Astrocyte (in vitro differentiated cells and primary cell): ENCODE measurements around the gene PRKCA. TPM values are rescaled to one million over a fixed set of nuclear protein-coding genes. Genes with fewer than 3 reads are reported as not detected.

Experiments
- DNase-seq: peaks from one replicate; pipeline ENCODE4 v3.0.0-alpha.2; 2010; ENCODE audit warnings: low read depth
- FAIRE-seq: peaks from 2 replicates; lab custom pipeline; 2011; peaks lifted over from hg19 to GRCh38; lab: Jason Lieb, UNC
- H2AFZ ChIP-seq: 2 replicates; pipeline ENCODE4 v1.6.0; 2012; ENCODE audit warnings: low read depth, low read length, inconsistent platforms
- H3K27ac ChIP-seq: 2 replicates; pipeline ENCODE4 v1.5.1; 2011; ENCODE audit warnings: low read depth, low read length, inconsistent platforms
- H3K27me3 ChIP-seq: 2 replicates; pipeline ENCODE4 v1.6.0; 2011; ENCODE audit warnings: low read length, inconsistent platforms; ENCODE audit not compliant: insufficient read depth
- H3K36me3 ChIP-seq: 2 replicates; pipeline ENCODE4 v1.5.1; 2011; ENCODE audit warnings: low read length, inconsistent platforms; ENCODE audit not compliant: insufficient read depth
- H3K4me1 ChIP-seq: 2 replicates; pipeline ENCODE4 v1.5.1; 2011; ENCODE audit warnings: low read length, inconsistent platforms; ENCODE audit not compliant: insufficient read depth
- H3K4me2 ChIP-seq: 2 replicates; pipeline ENCODE4 v1.6.0; 2012; ENCODE audit warnings: low read length, inconsistent platforms
- H3K4me3 ChIP-seq: 2 replicates; pipeline ENCODE4 v1.5.1; 2011; ENCODE audit warnings: low read depth, mild to moderate bottlenecking, low read length, inconsistent platforms; ENCODE audit not compliant: insufficient read depth
- H3K79me2 ChIP-seq: 2 replicates; pipeline ENCODE4 v1.6.0; 2012; ENCODE audit warnings: mild to moderate bottlenecking, low read length, inconsistent platforms; ENCODE audit not compliant: insufficient read depth
- H3K9ac ChIP-seq: 2 replicates; pipeline ENCODE4 v1.6.0; 2012; ENCODE audit warnings: mild to moderate bottlenecking, low read length, inconsistent platforms
- H3K9me3 ChIP-seq: 2 replicates; pipeline ENCODE4 v1.5.1; 2012; ENCODE audit warnings: low read depth, mild to moderate bottlenecking, low read length, inconsistent platforms; ENCODE audit not compliant: insufficient read depth
- H4K20me1 ChIP-seq: 2 replicates; pipeline ENCODE4 v1.6.0; 2012; ENCODE audit warnings: low read length, inconsistent platforms; ENCODE audit not compliant: insufficient read depth
- H3K27ac Mint-ChIP-seq: one replicate; pipeline ENCODE4 v1.8.0; 2021; ENCODE audit warnings: mild to moderate bottlenecking, mixed read lengths; ENCODE audit not compliant: unreplicated experiment
- H3K27me3 Mint-ChIP-seq: one replicate; pipeline ENCODE4 v1.8.0; 2021; ENCODE audit warnings: low read depth, mixed read lengths; ENCODE audit not compliant: unreplicated experiment
- H3K36me3 Mint-ChIP-seq: one replicate; pipeline ENCODE4 v1.8.0; 2021; ENCODE audit warnings: low read depth, mixed read lengths; ENCODE audit not compliant: unreplicated experiment
- H3K4me1 Mint-ChIP-seq: one replicate; pipeline ENCODE4 v1.8.0; 2021; ENCODE audit warnings: low read depth, mixed read lengths; ENCODE audit not compliant: unreplicated experiment
- H3K4me3 Mint-ChIP-seq: one replicate; pipeline ENCODE4 v1.8.0; 2021; ENCODE audit warnings: mild to moderate bottlenecking, moderate library complexity, mixed read lengths; ENCODE audit not compliant: unreplicated experiment
- H3K9me3 Mint-ChIP-seq: one replicate; pipeline ENCODE4 v1.8.0; 2021; ENCODE audit warnings: mild to moderate bottlenecking, mixed read lengths; ENCODE audit not compliant: unreplicated experiment
- EZH2 ChIP-seq: IDR thresholded peaks from 2 replicates; pipeline ENCODE4 v1.6.1; 2012; ENCODE audit warnings: mild to moderate bottlenecking, low read length, inconsistent platforms; ENCODE audit not compliant: insufficient read depth
- total RNA-seq: library from RNA; stranded (reverse); gene quantifications from 2 replicates; pipeline ENCODE4 v1.2.1, GENCODE V29; 2021
- TF ChIP-seq, protein P1 (sequence below): IDR thresholded peaks from 2 replicates; pipeline ENCODE4 v1.5.1; 2011; ENCODE audit warnings: low read depth, mild to moderate bottlenecking, inconsistent platforms, low read length, moderate library complexity; ENCODE audit not compliant: insufficient read depth

The PRKCA gene
- total RNA-seq, 1 donor from 2014 or later = 49.9 TPM

DNA sequence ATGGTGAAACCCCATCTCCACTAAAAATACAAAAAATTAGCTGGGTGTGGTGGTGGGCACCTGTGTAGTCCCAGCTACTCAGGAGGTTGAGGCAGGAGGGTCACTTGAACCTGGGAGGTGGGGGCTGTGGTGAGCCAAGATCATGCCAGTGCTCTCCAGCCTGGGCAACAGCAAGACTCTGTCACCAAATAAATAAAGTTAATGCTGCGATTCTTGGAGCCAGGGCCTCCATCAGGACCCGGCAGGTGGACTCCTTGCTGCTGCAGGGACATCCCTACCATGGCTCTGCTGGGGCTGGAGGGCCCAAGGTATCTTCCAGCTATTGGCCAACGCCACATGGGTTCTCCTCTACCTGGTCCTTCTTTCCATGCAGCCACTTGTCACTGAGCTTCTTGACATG, 450.0 kb downstream of the PRKCA start:
- H3K4me1 ChIP-seq = peaks cover 11% of the 10 kb centered on the region
- no peaks in the 10 kb centered on the region for H3K9me3 ChIP-seq
- no peak overlapping the region for H3K4me2 ChIP-seq
- Mint-ChIP-seq H3K4me3 (no peak overlapping the region), H3K9me3 (peaks cover 2% of the 10 kb centered on the region), H3K4me1 (no peaks in the 10 kb centered on the region), H3K27ac (no peak overlapping the region), H3K36me3 (peaks cover 20% of the 10 kb centered on the region), H3K27me3 (no peaks in the 10 kb centered on the region)
- H3K79me2 ChIP-seq = no peaks in the 10 kb centered on the region
- peaks cover 3% of the 10 kb centered on the region for H4K20me1 ChIP-seq
- H3K36me3 ChIP-seq = peaks cover 7% of the 10 kb centered on the region
- H3K27me3 ChIP-seq = no peaks in the 10 kb centered on the region
- H3K9ac ChIP-seq = no peak overlapping the region
- FAIRE-seq = no peak
- no peak for DNase-seq
- no peak overlapping the region for H3K27ac ChIP-seq
- TF ChIP-seq, protein P1, sequence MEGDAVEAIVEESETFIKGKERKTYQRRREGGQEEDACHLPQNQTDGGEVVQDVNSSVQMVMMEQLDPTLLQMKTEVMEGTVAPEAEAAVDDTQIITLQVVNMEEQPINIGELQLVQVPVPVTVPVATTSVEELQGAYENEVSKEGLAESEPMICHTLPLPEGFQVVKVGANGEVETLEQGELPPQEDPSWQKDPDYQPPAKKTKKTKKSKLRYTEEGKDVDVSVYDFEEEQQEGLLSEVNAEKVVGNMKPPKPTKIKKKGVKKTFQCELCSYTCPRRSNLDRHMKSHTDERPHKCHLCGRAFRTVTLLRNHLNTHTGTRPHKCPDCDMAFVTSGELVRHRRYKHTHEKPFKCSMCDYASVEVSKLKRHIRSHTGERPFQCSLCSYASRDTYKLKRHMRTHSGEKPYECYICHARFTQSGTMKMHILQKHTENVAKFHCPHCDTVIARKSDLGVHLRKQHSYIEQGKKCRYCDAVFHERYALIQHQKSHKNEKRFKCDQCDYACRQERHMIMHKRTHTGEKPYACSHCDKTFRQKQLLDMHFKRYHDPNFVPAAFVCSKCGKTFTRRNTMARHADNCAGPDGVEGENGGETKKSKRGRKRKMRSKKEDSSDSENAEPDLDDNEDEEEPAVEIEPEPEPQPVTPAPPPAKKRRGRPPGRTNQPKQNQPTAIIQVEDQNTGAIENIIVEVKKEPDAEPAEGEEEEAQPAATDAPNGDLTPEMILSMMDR = no peak
- no peak for TF ChIP-seq EZH2
- H3K4me3 ChIP-seq = no peak overlapping the region
- H2AFZ ChIP-seq = no peak overlapping the region

DNA sequence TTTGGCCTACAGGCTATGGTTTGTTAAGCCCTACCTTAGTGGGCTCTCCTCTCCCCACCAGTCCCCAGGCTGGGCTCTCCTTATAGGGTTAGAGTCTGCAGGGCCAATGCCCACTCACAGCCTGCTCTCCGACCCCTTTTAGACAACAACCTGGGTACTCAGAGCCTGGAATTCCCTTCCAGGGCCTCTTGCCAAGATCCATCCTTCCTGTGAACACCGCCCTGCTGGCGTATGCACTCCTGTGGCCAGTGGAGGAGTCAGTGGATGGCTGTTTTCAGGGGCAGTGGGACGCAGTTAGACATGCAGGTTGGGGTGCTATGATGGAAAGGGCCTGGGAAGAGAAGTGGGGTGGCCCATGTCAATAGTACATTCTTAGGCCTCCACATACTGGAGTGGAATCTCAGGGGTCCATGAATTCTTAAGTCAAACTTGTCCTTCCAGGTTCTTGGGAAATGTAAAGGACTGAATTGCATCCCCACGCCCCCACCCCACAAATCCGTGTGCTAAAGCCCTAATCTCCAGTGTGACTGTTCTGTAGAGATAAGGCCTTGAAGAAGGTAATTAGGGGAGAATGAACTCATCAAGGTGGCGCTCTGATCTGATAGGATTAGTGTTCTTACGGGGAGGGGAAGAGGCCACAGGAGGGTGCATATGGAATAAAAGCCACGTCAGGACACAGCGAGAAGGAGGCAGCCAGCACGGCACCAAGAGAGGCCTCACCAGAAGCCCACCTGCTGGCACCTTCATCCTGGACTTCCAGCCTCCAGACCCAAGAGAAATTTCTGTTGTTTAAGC, 450.9 kb downstream of the PRKCA start:
- DNase-seq = no peak
- H3K4me1 Mint-ChIP-seq = no peaks in the 10 kb centered on the region
- no peak overlapping the region for H3K4me3 Mint-ChIP-seq
- Histone ChIP-seq H4K20me1 (peaks cover 3% of the 10 kb centered on the region), H3K9me3 (no peaks in the 10 kb centered on the region), H3K27ac (no peak overlapping the region), H3K27me3 (no peaks in the 10 kb centered on the region), H3K4me1 (peaks cover 3% of the 10 kb centered on the region), H2AFZ (no peak overlapping the region), H3K79me2 (no peaks in the 10 kb centered on the region), H3K36me3 (peaks cover 7% of the 10 kb centered on the region), H3K4me2 (no peak overlapping the region), H3K4me3 (no peak overlapping the region), H3K9ac (no peak overlapping the region)
- FAIRE-seq = no peak
- peaks cover 20% of the 10 kb centered on the region for H3K36me3 Mint-ChIP-seq
- TF ChIP-seq EZH2 = no peak
- TF ChIP-seq, protein P1 = no peak
- peaks cover 1% of the 10 kb centered on the region for H3K9me3 Mint-ChIP-seq
- H3K27me3 Mint-ChIP-seq = no peaks in the 10 kb centered on the region
- no peak overlapping the region for H3K27ac Mint-ChIP-seq
